ENCODE results near the gene CTIF. TPM values are rescaled to one million over a fixed set of nuclear protein-coding genes. Genes with fewer than 3 reads are reported as not detected.

The CTIF gene
- polyA plus RNA-seq, 1 donor from 2014 or later: 50.2 TPM

GRCh38 chr18:48609114-48609513, 70.3 kb downstream of the CTIF start:
- TF ChIP-seq MXI1 (conservative IDR thresholded peaks at IDR 0.05; ENCODE audit: poor library complexity, severe bottlenecking) (no peak), EP300 (conservative IDR thresholded peaks at IDR 0.05; ENCODE audit: poor library complexity, severe bottlenecking) (no peak), POLR2AphosphoS5 (IDR thresholded peaks at IDR 0.05) (no peak), RAD21 (conservative IDR thresholded peaks at IDR 0.05) (no peak), EZH2 (IDR thresholded peaks at IDR 0.05; ENCODE audit: borderline replicate concordance, insufficient read depth, low read length, poor library complexity, severe bottlenecking) (no peak), SMC3 (conservative IDR thresholded peaks at IDR 0.05; ENCODE audit: poor library complexity) (no peak), TAF1 (IDR thresholded peaks at IDR 0.05; ENCODE audit: low read depth) (no peak)
- TF ChIP-seq, protein P1, sequence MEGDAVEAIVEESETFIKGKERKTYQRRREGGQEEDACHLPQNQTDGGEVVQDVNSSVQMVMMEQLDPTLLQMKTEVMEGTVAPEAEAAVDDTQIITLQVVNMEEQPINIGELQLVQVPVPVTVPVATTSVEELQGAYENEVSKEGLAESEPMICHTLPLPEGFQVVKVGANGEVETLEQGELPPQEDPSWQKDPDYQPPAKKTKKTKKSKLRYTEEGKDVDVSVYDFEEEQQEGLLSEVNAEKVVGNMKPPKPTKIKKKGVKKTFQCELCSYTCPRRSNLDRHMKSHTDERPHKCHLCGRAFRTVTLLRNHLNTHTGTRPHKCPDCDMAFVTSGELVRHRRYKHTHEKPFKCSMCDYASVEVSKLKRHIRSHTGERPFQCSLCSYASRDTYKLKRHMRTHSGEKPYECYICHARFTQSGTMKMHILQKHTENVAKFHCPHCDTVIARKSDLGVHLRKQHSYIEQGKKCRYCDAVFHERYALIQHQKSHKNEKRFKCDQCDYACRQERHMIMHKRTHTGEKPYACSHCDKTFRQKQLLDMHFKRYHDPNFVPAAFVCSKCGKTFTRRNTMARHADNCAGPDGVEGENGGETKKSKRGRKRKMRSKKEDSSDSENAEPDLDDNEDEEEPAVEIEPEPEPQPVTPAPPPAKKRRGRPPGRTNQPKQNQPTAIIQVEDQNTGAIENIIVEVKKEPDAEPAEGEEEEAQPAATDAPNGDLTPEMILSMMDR (IDR thresholded peaks at IDR 0.05; ENCODE audit: poor library complexity, severe bottlenecking): no peak
- TF ChIP-seq, protein P2, sequence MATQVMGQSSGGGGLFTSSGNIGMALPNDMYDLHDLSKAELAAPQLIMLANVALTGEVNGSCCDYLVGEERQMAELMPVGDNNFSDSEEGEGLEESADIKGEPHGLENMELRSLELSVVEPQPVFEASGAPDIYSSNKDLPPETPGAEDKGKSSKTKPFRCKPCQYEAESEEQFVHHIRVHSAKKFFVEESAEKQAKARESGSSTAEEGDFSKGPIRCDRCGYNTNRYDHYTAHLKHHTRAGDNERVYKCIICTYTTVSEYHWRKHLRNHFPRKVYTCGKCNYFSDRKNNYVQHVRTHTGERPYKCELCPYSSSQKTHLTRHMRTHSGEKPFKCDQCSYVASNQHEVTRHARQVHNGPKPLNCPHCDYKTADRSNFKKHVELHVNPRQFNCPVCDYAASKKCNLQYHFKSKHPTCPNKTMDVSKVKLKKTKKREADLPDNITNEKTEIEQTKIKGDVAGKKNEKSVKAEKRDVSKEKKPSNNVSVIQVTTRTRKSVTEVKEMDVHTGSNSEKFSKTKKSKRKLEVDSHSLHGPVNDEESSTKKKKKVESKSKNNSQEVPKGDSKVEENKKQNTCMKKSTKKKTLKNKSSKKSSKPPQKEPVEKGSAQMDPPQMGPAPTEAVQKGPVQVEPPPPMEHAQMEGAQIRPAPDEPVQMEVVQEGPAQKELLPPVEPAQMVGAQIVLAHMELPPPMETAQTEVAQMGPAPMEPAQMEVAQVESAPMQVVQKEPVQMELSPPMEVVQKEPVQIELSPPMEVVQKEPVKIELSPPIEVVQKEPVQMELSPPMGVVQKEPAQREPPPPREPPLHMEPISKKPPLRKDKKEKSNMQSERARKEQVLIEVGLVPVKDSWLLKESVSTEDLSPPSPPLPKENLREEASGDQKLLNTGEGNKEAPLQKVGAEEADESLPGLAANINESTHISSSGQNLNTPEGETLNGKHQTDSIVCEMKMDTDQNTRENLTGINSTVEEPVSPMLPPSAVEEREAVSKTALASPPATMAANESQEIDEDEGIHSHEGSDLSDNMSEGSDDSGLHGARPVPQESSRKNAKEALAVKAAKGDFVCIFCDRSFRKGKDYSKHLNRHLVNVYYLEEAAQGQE (IDR thresholded peaks at IDR 0.05; ENCODE audit: borderline replicate concordance): no peak
- Histone ChIP-seq H3F3A (ENCODE audit: insufficient read depth, low read length, poor library complexity, severe bottlenecking) (no peaks in the 10 kb centered on the region), H3K9me2 (ENCODE audit: insufficient read depth, low read length) (no peaks in the 10 kb centered on the region), H3K4me3 (ENCODE audit: low read length) (no peak overlapping the region), H3K9ac (ENCODE audit: low read length) (no peak overlapping the region), H3K36me3 (ENCODE audit: insufficient read depth, low read length) (no peaks in the 10 kb centered on the region), H2AFZ (ENCODE audit: low read depth, low read length) (no peak overlapping the region), H3K27me3 (ENCODE audit: insufficient read depth, low read depth, low read length) (no peaks in the 10 kb centered on the region), H3K9me3 (ENCODE audit: low read length) (no peaks in the 10 kb centered on the region), H3K4me2 (ENCODE audit: low read length) (no peak overlapping the region), H3K27ac (ENCODE audit: low read length) (no peak overlapping the region), H3K79me2 (replicated peaks; ENCODE audit: insufficient read depth, low read length) (peaks cover 31% of the 10 kb centered on the region), H4K20me1 (ENCODE audit: insufficient read depth) (peaks cover 4% of the 10 kb centered on the region)

DNA sequence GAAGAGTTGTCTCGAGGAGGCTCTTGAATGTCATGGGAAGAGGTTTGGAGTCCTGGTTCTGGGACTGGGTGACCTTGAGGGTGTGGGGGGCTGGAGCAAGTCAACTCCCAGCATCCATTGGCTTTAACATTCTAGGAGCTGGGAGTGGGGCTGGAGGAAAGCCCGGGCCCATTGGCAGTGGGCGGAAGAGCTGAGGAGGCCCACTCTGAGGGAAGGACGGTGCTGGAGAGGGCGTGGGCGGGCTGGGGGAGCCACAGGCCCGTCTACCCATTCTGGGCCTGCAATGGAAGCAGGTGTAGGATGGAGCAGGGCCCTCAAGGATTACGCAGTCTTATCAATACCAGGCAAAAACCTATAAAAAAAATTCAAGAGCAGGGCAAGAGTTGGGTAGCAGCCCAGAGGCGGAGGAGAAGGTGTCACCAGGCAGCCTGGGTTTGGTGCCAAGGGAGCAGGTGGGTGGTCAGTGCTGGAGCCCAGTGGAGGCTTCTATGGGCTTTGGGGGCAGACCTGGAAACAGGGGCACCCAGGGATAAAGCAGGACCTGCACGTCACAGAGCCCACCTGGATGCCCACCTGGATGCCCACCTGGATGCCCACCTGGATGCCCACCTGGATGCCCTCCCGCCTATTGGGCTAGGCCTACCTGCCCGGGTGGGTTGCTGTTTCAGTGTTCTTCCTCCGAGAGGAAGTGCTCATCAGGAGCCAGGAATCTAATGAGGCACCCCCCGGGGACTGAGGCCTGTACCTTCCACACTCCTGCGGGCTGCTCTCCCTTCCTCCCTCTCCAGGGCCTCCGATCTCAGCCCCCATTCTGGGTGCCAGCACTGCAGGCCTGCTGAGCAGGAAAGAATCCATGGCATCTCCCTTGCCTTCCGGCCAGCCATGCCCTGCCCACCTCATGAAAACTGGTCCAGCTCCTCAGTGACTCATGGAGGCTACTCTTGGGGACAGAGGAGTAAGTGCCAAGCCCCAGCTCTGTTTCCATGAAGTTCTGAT, 71.3 kb downstream of the CTIF start:
- H3K27ac ChIP-seq (ENCODE audit: low read length): no peak overlapping the region
- H3F3A ChIP-seq (ENCODE audit: insufficient read depth, low read length, poor library complexity, severe bottlenecking): no peaks in the 10 kb centered on the region
- no peaks in the 10 kb centered on the region for H3K27me3 ChIP-seq (ENCODE audit: insufficient read depth, low read depth, low read length)
- no peak overlapping the region for H2AFZ ChIP-seq (ENCODE audit: low read depth, low read length)
- H3K9me2 ChIP-seq (ENCODE audit: insufficient read depth, low read length): no peaks in the 10 kb centered on the region
- no peak overlapping the region for H3K4me2 ChIP-seq (ENCODE audit: low read length)
- H4K20me1 ChIP-seq (ENCODE audit: insufficient read depth): peaks cover 4% of the 10 kb centered on the region
- no peaks in the 10 kb centered on the region for H3K9me3 ChIP-seq (ENCODE audit: low read length)
- H3K9ac ChIP-seq (ENCODE audit: low read length): no peak overlapping the region
- H3K4me3 ChIP-seq (ENCODE audit: low read length): no peak overlapping the region
- H3K79me2 ChIP-seq (replicated peaks; ENCODE audit: insufficient read depth, low read length): peaks cover 27% of the 10 kb centered on the region
- TF ChIP-seq POLR2AphosphoS5 (IDR thresholded peaks at IDR 0.05) (no peak), TAF1 (IDR thresholded peaks at IDR 0.05; ENCODE audit: low read depth) (no peak)
- H3K36me3 ChIP-seq (ENCODE audit: insufficient read depth, low read length): no peaks in the 10 kb centered on the region

All from neural cell (in vitro differentiated cells).